HG03521 (cell line): ENCODE data around the gene ALOX15B.
"Not testable (repeated sequence)": the region's sequence is repeated elsewhere in the genome, so short reads cannot be mapped to it uniquely, and the experiment has no call there.

ENCODE experiments used
- ATAC-seq: cut with Tn5 transposase; IDR thresholded peaks from one replicate; pipeline ENCODE4 v1.9.1; 2021; ENCODE audit warnings: mild to moderate bottlenecking, moderate library complexity; ENCODE audit not compliant: unreplicated experiment

The ALOX15B gene

GRCh38 chr17:8013731-8014557 lies 24.9 kb upstream of the ALOX15B start:
- ATAC-seq, result no peak

GRCh38 chr17:8014558-8014850 lies 24.4 kb upstream of the ALOX15B start:
- no peak for ATAC-seq

- ATAC-seq, result no peak
These were observed 23.5 kb upstream of the ALOX15B start for GRCh38 chr17:8015236-8015956.

GRCh38 chr17:8015957-8016631 lies 22.8 kb upstream of the ALOX15B start:
- no peak for ATAC-seq

GRCh38 chr17:8016632-8017424 lies 22.0 kb upstream of the ALOX15B start:
- ATAC-seq, result no peak

- no peak for ATAC-seq
These were observed 20.4 kb upstream of the ALOX15B start for GRCh38 chr17:8018436-8018835.

GRCh38 chr17:8019166-8019565 lies 19.7 kb upstream of the ALOX15B start:
- ATAC-seq, result no peak

GRCh38 chr17:8019665-8020650 lies 18.9 kb upstream of the ALOX15B start:
- ATAC-seq, result no peak

- no peak for ATAC-seq
These were observed 17.9 kb upstream of the ALOX15B start for GRCh38 chr17:8020776-8021564.

GRCh38 chr17:8021565-8022359 lies 17.1 kb upstream of the ALOX15B start:
- no peak for ATAC-seq

GRCh38 chr17:8022360-8023003 lies 16.4 kb upstream of the ALOX15B start:
- ATAC-seq, result no peak

- ATAC-seq, result not testable (repeated sequence)
These were observed 14.7 kb upstream of the ALOX15B start for GRCh38 chr17:8024161-8024560.

- ATAC-seq, result no peak
These were observed 13.5 kb upstream of the ALOX15B start for GRCh38 chr17:8025176-8025911.

- no peak for ATAC-seq
These were observed 9.7 kb upstream of the ALOX15B start for GRCh38 chr17:8029121-8029520.

- no peak for ATAC-seq
These were observed 7.6 kb upstream of the ALOX15B start for GRCh38 chr17:8031261-8031661.

GRCh38 chr17:8031950-8032349 lies 6.9 kb upstream of the ALOX15B start:
- ATAC-seq, result no peak

GRCh38 chr17:8032442-8032841 lies 6.4 kb upstream of the ALOX15B start:
- no peak for ATAC-seq
